ENCODE data around the gene MS4A3.

MS4A3 gene

DNA sequence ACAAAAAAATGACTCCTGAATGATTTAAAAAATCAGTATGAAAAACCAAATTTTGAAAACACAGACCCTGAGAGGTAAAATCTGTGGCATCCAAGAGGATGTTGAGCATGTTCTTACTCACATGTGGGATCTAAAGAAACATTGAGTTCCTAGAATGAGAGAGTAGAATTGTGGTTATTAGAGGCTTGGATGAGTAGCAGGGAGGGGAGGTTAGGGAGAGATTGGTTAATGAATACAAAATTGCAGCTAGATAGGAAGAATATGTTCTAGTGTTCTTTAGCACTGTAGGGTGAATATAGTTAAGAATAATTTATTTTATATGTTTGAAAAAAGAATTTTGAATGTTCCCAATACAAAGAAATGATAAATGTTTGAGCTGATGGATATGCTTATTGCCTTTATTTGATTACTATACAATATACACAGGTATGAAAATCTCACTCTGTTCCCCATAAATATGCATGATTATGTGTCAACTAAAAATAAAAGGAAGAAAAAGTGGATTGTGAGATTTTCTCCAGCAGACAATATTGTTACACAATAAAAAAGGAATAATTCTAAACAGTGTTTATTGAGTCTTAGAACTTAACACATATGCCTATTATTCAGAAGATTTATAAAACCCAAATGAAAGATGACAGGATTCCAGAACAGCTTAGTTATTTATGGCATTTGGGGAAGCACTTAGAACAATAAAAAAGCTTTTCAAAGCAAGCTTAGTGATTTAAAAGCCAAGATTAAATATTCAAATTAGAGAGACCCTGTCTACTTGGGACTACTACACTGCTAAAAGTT is 60.7 kb downstream of the MS4A3 start:
- no peak overlapping the region for H3K4me3 Mint-ChIP-seq
- no peak for DNase-seq
- no peaks in the 10 kb centered on the region for H3K27me3 Mint-ChIP-seq
- no peaks in the 10 kb centered on the region for H3K9me3 Mint-ChIP-seq
- no peak for ATAC-seq
- no peaks in the 10 kb centered on the region for H3K4me1 Mint-ChIP-seq
- no peak overlapping the region for H3K27ac Mint-ChIP-seq

DNA sequence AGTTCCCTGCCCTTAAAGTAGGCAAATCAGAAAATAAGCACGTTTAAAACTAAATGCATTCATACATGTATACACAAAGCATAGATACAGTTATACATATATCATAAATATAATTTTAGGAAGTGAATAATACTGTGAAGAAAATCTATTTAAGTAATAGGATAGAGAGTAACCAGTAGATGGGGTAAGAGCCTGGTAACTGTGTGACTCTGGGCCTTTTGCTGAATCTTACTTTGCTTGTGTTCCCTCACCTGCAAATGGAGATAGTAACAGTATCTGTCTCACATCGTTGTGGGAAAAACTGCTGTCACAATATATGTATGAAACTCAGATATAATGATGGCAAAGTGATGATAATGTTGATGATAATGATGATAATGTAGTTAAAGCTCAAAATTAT is 61.9 kb downstream of the MS4A3 start:
- Mint-ChIP-seq H3K27ac (no peak overlapping the region), H3K27me3 (no peaks in the 10 kb centered on the region), H3K4me1 (no peaks in the 10 kb centered on the region), H3K4me3 (no peak overlapping the region), H3K9me3 (no peaks in the 10 kb centered on the region)
- no peak for ATAC-seq
- DNase-seq: no peak

DNA sequence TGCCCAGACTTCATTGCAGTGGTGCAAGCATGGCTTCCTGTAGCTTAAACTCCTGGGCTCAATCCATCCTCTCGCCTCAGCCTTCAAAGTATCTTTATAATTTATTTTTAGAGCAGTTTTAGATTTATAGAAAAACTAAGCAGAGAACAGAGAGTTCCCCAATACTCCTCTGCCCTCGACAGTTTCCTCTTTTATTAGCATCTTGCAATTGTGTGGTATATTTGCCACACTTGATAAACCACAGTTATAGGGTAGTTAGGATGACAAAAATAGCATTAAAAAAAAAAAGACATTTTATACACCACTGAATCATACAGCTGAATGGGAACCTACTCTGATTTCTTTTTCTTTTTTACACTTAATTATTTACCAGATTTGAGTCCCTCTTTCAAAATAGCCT is 63.2 kb downstream of the MS4A3 start:
- no peaks in the 10 kb centered on the region for H3K27me3 Mint-ChIP-seq
- H3K9me3 Mint-ChIP-seq: no peaks in the 10 kb centered on the region
- no peaks in the 10 kb centered on the region for H3K4me1 Mint-ChIP-seq
- no peak overlapping the region for H3K4me3 Mint-ChIP-seq
- ATAC-seq (no peak), DNase-seq (no peak)
- H3K27ac Mint-ChIP-seq: no peak overlapping the region
